HCT116 (cell line): ENCODE data around the gene SH3RF2. TPM values are rescaled to one million over a fixed set of nuclear protein-coding genes. Genes with fewer than 3 reads are reported as not detected.

ENCODE experiments used
- ATAC-seq: fragments of 200-7000 bp; cut with Tn5 transposase; 2 replicates; pipeline ENCODE4 v1.9.1; 2020; ENCODE audit warnings: mild to moderate bottlenecking, moderate library complexity
- BruUV-seq: library from RNA; stranded (reverse); fragments of 400-500 nt; replicated peaks from 2 replicates; lab custom pipeline; 2021; lab: Mats Ljungman, UMichigan
- CTCF ChIA-PET: fragments of 300-600 bp; sonication (Branson Sonifier 250); formaldehyde crosslinking; loops from one replicate; lab custom pipeline; 2021; ENCODE audit warnings: antibody characterized with exemption; lab: Charles Lee
- POLR2A ChIA-PET: fragments of 300-600, 350-600 bp; sonication (Branson Sonifier 250); formaldehyde crosslinking; loops from one replicate; lab custom pipeline; 2021; ENCODE audit warnings: antibody characterized with exemption; lab: Charles Lee
- RAD21 ChIA-PET, 2 experiments: fragments of 300-600 bp; sonication (Branson Sonifier 250); formaldehyde crosslinking; loops; one replicate each; lab custom pipeline; 2023; ENCODE audit warnings: low total read pairs in 2 of 2; ENCODE audit not compliant: uncharacterized antibody in 2 of 2, unreplicated experiment in 2 of 2, low non-redundant PET in 1 of 2; lab: Charles Lee
- DNase-seq: peaks from one replicate; pipeline ENCODE4 v3.0.0-alpha.2; 2010; ENCODE audit warnings: low read depth, low spot score
- H2AFZ ChIP-seq: fragments of 200-600 bp; shearing (Covaris generic), sonication (generic); 2 replicates; pipeline ENCODE4 v1.6.1; 2017; ENCODE audit warnings: low read depth, mixed run types, mixed read lengths, antibody characterized with exemption, low read length; ENCODE audit not compliant: poor library complexity, severe bottlenecking
- H3K27ac ChIP-seq: 2 replicates; pipeline ENCODE4 v1.5.1; 2012; ENCODE audit warnings: low read depth, low read length
- H3K27me3 ChIP-seq: fragments of 200-600 bp; sonication (generic); 2 replicates; pipeline ENCODE4 v1.6.1; 2016; ENCODE audit warnings: mixed run types, low read length, mixed read lengths; ENCODE audit not compliant: insufficient read depth
- H3K36me3 ChIP-seq, 2 experiments: fragments of 200-500 bp in 1 of 2; fragments of 200-600 bp in 1 of 2; sonication (Bioruptor generic) in 1 of 2; sonication (generic) in 1 of 2; 2 replicates each; pipeline versions ENCODE4 v1.5.1 to v1.6.1; 2014 to 2016; ENCODE audit warnings: low read length in 2 of 2, inconsistent platforms in 1 of 2, mixed read lengths in 1 of 2, mixed run types in 1 of 2; ENCODE audit not compliant: insufficient read depth in 2 of 2, control insufficient read depth in 1 of 2
- H3K4me1 ChIP-seq, 2 experiments: fragments of 200-600 bp in 1 of 2; sonication (generic) in 1 of 2; 2 replicates each; pipeline versions ENCODE4 v1.5.1 to v1.6.1; 2012 to 2017; ENCODE audit warnings: low read length in 2 of 2, inconsistent platforms in 1 of 2, mild to moderate bottlenecking in 1 of 2, mixed read lengths in 1 of 2, mixed run types in 1 of 2, moderate library complexity in 1 of 2; ENCODE audit not compliant: insufficient read depth in 2 of 2, control insufficient read depth in 1 of 2
- H3K4me2 ChIP-seq: fragments of 200-600 bp; sonication (generic); 2 replicates; pipeline ENCODE4 v1.6.1; 2017; ENCODE audit warnings: mixed run types, low read length, mixed read lengths
- H3K4me3 ChIP-seq, 2 experiments: fragments of 200-600 bp in 1 of 2; sonication (generic) in 1 of 2; replicated peaks in 1 of 2; 2 replicates each; pipeline ENCODE4 v1.5.1; 2011 to 2016; ENCODE audit warnings: low read length in 2 of 2, control low read depth in 1 of 2, low read depth in 1 of 2, mild to moderate bottlenecking in 1 of 2, mixed read lengths in 1 of 2, mixed run types in 1 of 2
- H3K79me2 ChIP-seq: fragments of 200-600 bp; sonication (generic); 2 replicates; pipeline ENCODE4 v1.6.1; 2017; ENCODE audit warnings: mild to moderate bottlenecking, mixed run types, low read length, moderate library complexity, mixed read lengths; ENCODE audit not compliant: insufficient read depth
- H3K9ac ChIP-seq: fragments of 200-600 bp; sonication (generic); 2 replicates; pipeline ENCODE4 v1.6.1; 2016; ENCODE audit warnings: low read length, mixed read lengths
- H3K9me2 ChIP-seq: fragments of 200-600 bp; sonication (generic), shearing (Covaris generic); 2 replicates; pipeline ENCODE4 v1.6.1; 2017; ENCODE audit warnings: mixed run types, mild to moderate bottlenecking, moderate library complexity; ENCODE audit not compliant: insufficient read depth
- H3K9me3 ChIP-seq, 2 experiments: fragments of 200-500 bp in 1 of 2; fragments of 200-600 bp in 1 of 2; sonication (Bioruptor generic) in 1 of 2; sonication (generic) in 1 of 2; 2 replicates each; pipeline ENCODE4 v1.6.1; 2014 to 2017; ENCODE audit warnings: low read length in 2 of 2, mixed read lengths in 2 of 2, inconsistent platforms in 1 of 2, low read depth in 1 of 2, mild to moderate bottlenecking in 1 of 2, mixed run types in 1 of 2, moderate library complexity in 1 of 2; ENCODE audit not compliant: control insufficient read depth in 1 of 2, insufficient read depth in 1 of 2
- H4K20me1 ChIP-seq: fragments of 200-600 bp; sonication (generic), shearing (Covaris generic); 2 replicates; pipeline ENCODE4 v1.6.1; 2017; ENCODE audit warnings: mixed run types, mild to moderate bottlenecking, moderate library complexity; ENCODE audit not compliant: insufficient read depth
- CEBPB ChIP-seq: IDR thresholded peaks from 2 replicates; pipeline ENCODE4 v1.6.1; 2012; ENCODE audit warnings: low read depth
- EZH2 ChIP-seq: fragments of 200-600 bp; sonication (generic); IDR thresholded peaks from 2 replicates; pipeline ENCODE4 v1.6.1; 2017; ENCODE audit warnings: antibody characterized with exemption, mixed run types
- EZH2phosphoT487 ChIP-seq: fragments of 200-600 bp; IDR thresholded peaks from 2 replicates; pipeline ENCODE4 v1.6.1; 2018; ENCODE audit warnings: antibody characterized with exemption, borderline replicate concordance
- FOSL1 ChIP-seq: IDR thresholded peaks from 2 replicates; pipeline ENCODE4 v1.6.1; 2012; ENCODE audit warnings: low read depth
- POLR2A ChIP-seq: IDR thresholded peaks from 2 replicates; pipeline ENCODE4 v1.7.0; 2011; ENCODE audit warnings: borderline replicate concordance; ENCODE audit not compliant: insufficient read depth, insufficient read length; ENCODE audit errors: extremely low read depth
- POLR2AphosphoS5 ChIP-seq: IDR thresholded peaks from 2 replicates; pipeline ENCODE4 v1.6.1; 2011; ENCODE audit warnings: mild to moderate bottlenecking, low read depth, low read length, moderate library complexity
- SP1 ChIP-seq: IDR thresholded peaks from 2 replicates; pipeline ENCODE4 v1.6.1; 2012; ENCODE audit warnings: low read depth
- SRF ChIP-seq: IDR thresholded peaks from 2 replicates; pipeline ENCODE4 v1.6.1; 2012; ENCODE audit warnings: low read depth
- YY1 ChIP-seq: IDR thresholded peaks from 2 replicates; pipeline ENCODE4 v1.6.1; 2011; ENCODE audit warnings: low read length, low read depth, moderate library complexity, mild to moderate bottlenecking; ENCODE audit not compliant: insufficient replicate concordance; ENCODE audit errors: extremely low read depth
- ZBTB33 ChIP-seq: IDR thresholded peaks from 2 replicates; pipeline ENCODE4 v1.6.1; 2011; ENCODE audit warnings: mild to moderate bottlenecking, low read length, moderate library complexity; ENCODE audit not compliant: insufficient replicate concordance; ENCODE audit errors: extremely low read depth
- intact Hi-C: fragments of 100-400 bp; cut with micrococcal nuclease; formaldehyde crosslinking; loops from 2 replicates; pipeline ENCODE4 v1.10.0; 2022
- total RNA-seq: library from RNA; stranded (reverse); gene quantifications from one replicate; pipeline ENCODE4 v1.2.1, GENCODE V29; 2021; ENCODE audit not compliant: unreplicated experiment
- TF ChIP-seq, protein P1 (sequence below): IDR thresholded peaks from 2 replicates; pipeline ENCODE4 v1.6.1; 2012
- TF ChIP-seq, protein P2 (sequence below): IDR thresholded peaks from 2 replicates; pipeline ENCODE4 v1.6.1; 2012
- TF ChIP-seq, protein P3 (sequence below): IDR thresholded peaks from 2 replicates; pipeline ENCODE4 v1.6.1; 2012; ENCODE audit warnings: low read depth

Gene SH3RF2
- total RNA-seq, 1 experiment from 2014 or later, result 14.3 TPM

- ChIA-PET POLR2A (interaction anchor here (1.3 kb wide), 1 partner anchor 13 kb away, joined by 3 read pairs; no protein-coding TSS in a partner anchor), CTCF (interaction anchor here (1.2 kb wide), 1 partner anchor 40 kb away, joined by 4 read pairs; no protein-coding TSS in a partner anchor)
- peak overlapping the region; percentile 60; a peak in 3 of 4 replicates for H3K4me3 ChIP-seq
Measured at GRCh38 chr5:145939540-145940065, 3.2 kb downstream of the SH3RF2 start.

More at GRCh38 chr5:145939540-145940065, 3.2 kb downstream of the SH3RF2 start:
- intact Hi-C loops, result loop anchor here (10.0 kb wide), 2 partner anchors 105 to 505 kb away; partner anchors contain the start of genes PRELID2 and TCERG1
- BruUV-seq, result no TSS peak
- H3K4me2 ChIP-seq, result peak overlapping the region; percentile 84
- H3K4me1 ChIP-seq, result peaks cover 58 to 98% of the 10 kb centered on the region in 2 experiments
- H2AFZ ChIP-seq, result no peak overlapping the region
- RAD21 ChIA-PET, result no interaction called here
- no peaks in the 10 kb centered on the region for H3K27me3 ChIP-seq
- H3K27ac ChIP-seq, result peak overlapping the region; percentile 86; the same call in 1 of the 2 replicates
- DNase-seq (no peak), ATAC-seq (no peak)
- peak overlapping the region; percentile 64; the same call in 1 of the 2 replicates for H3K9ac ChIP-seq
- no peaks in the 10 kb centered on the region for H4K20me1 ChIP-seq
- H3K9me3 ChIP-seq, result no peaks in the 10 kb centered on the region
- TF ChIP-seq YY1 (no peak), POLR2A (no peak), SRF (no peak), POLR2AphosphoS5 (no peak), EZH2 (no peak), EZH2phosphoT487 (no peak), FOSL1 (no peak), ZBTB33 (no peak), CEBPB (no peak), SP1 (no peak)
- TF ChIP-seq, protein P1, sequence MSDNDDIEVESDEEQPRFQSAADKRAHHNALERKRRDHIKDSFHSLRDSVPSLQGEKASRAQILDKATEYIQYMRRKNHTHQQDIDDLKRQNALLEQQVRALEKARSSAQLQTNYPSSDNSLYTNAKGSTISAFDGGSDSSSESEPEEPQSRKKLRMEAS, result no peak
- TF ChIP-seq, protein P2, sequence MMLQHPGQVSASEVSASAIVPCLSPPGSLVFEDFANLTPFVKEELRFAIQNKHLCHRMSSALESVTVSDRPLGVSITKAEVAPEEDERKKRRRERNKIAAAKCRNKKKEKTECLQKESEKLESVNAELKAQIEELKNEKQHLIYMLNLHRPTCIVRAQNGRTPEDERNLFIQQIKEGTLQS, result no peak
- TF ChIP-seq, protein P3, sequence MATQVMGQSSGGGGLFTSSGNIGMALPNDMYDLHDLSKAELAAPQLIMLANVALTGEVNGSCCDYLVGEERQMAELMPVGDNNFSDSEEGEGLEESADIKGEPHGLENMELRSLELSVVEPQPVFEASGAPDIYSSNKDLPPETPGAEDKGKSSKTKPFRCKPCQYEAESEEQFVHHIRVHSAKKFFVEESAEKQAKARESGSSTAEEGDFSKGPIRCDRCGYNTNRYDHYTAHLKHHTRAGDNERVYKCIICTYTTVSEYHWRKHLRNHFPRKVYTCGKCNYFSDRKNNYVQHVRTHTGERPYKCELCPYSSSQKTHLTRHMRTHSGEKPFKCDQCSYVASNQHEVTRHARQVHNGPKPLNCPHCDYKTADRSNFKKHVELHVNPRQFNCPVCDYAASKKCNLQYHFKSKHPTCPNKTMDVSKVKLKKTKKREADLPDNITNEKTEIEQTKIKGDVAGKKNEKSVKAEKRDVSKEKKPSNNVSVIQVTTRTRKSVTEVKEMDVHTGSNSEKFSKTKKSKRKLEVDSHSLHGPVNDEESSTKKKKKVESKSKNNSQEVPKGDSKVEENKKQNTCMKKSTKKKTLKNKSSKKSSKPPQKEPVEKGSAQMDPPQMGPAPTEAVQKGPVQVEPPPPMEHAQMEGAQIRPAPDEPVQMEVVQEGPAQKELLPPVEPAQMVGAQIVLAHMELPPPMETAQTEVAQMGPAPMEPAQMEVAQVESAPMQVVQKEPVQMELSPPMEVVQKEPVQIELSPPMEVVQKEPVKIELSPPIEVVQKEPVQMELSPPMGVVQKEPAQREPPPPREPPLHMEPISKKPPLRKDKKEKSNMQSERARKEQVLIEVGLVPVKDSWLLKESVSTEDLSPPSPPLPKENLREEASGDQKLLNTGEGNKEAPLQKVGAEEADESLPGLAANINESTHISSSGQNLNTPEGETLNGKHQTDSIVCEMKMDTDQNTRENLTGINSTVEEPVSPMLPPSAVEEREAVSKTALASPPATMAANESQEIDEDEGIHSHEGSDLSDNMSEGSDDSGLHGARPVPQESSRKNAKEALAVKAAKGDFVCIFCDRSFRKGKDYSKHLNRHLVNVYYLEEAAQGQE, result no peak
- peaks cover 56% of the 10 kb centered on the region for H3K79me2 ChIP-seq
- no peaks in the 10 kb centered on the region for H3K9me2 ChIP-seq
- H3K36me3 ChIP-seq, result no peaks in the 10 kb centered on the region
